Ishikawa (cell line): ENCODE data around the gene PRRC2B.

Experiments
- EGR1 ChIP-seq: IDR thresholded peaks from 2 replicates; pipeline ENCODE4 v1.6.1; 2012
- EP300 ChIP-seq: IDR thresholded peaks from 2 replicates; pipeline ENCODE4 v1.6.1; 2012; ENCODE audit warnings: borderline replicate concordance
- FOXM1 ChIP-seq: IDR thresholded peaks from 2 replicates; pipeline ENCODE4 v1.6.1; 2012; ENCODE audit warnings: low read depth, borderline replicate concordance
- RAD21 ChIP-seq: IDR thresholded peaks from 2 replicates; pipeline ENCODE4 v1.6.1; 2012; ENCODE audit warnings: low read depth
- REST ChIP-seq: IDR thresholded peaks from 2 replicates; pipeline ENCODE4 v1.6.1; 2012; ENCODE audit warnings: low read depth, mild to moderate bottlenecking
- TAF1 ChIP-seq: IDR thresholded peaks from 2 replicates; pipeline ENCODE4 v1.6.1; 2012; ENCODE audit warnings: low read depth, mild to moderate bottlenecking
- USF1 ChIP-seq: IDR thresholded peaks from 2 replicates; pipeline ENCODE4 v1.6.1; 2012
- YY1 ChIP-seq: IDR thresholded peaks from 2 replicates; pipeline ENCODE4 v1.6.1; 2012; ENCODE audit warnings: low read depth

GRCh38 chr9:131410044-131410491 lies 16.2 kb downstream of the PRRC2B start:
- TF ChIP-seq EGR1 (no peak), FOXM1 (no peak), RAD21 (no peak), EP300 (no peak), TAF1 (no peak), YY1 (no peak), REST (no peak), USF1 (no peak)
